Measurements from ENCODE around the gene HCN4.

The HCN4 gene

DNA sequence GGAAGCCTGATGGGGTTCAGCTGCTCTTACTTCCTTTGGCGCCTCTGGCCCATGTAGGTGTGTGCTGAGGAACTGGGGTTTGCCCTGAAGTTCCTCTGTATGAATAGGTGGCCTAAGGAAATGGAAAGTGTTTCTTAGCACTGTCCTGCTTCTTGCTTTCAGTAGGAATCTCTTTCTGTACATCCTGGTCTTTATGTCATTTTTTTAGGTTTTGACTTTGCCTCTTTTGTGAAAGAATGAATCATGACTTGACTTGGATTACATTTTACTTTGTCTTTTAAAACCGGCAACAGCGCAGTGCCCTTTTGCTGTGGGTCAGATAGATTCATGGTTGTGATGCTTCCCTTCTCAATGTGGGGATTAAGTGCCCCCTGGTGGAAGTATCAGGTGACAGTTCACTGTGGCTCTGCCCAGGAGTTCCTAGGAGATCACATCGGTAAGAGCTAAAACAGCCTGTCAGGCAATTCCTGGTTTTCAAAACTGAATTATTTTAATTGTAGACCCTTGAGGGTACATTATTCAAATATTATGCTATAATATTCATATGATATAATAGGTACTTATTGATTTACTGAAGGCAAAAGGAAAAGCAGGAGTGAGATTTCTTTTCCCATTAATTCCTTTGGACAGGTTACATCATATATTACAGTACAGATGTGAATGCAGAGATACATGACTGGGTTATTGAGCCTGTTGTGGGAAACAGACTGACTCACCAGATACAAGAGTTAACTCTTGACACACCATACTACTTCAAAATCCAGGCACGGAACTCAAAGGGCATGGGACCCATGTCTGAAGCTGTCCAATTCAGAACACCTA, 95.4 kb downstream of the HCN4 start:
- no peak overlapping the region for H3K27ac ChIP-seq
- no peak for TF ChIP-seq ZFX (IDR thresholded peaks at IDR 0.05; ENCODE audit: borderline replicate concordance)
- peak; percentile 88 for TF ChIP-seq CTCF (IDR thresholded peaks at IDR 0.05)

- no peak overlapping the region for H3K27ac ChIP-seq
- TF ChIP-seq ZFX (IDR thresholded peaks at IDR 0.05; ENCODE audit: borderline replicate concordance) (no peak), CTCF (IDR thresholded peaks at IDR 0.05) (no peak)
Measured at GRCh38 chr15:73270366-73271097, 98.2 kb downstream of the HCN4 start.
